K562 (cell line): Measurements from ENCODE around the gene ACTR1B. TPM values are rescaled to one million over a fixed set of nuclear protein-coding genes. Genes with fewer than 3 reads are reported as not detected.
A peak's percentile ranks its signal among the peaks of the same experiment; 100 is the strongest.

Source experiments
- ASH1L ChIP-seq: fragments of 450-650 bp; IDR thresholded peaks from 2 replicates; pipeline ENCODE4 v1.6.1; 2018; ENCODE audit warnings: borderline replicate concordance, mild to moderate bottlenecking, low read depth; ENCODE audit not compliant: partially characterized antibody
- CBX1 ChIP-seq: sonication (generic); IDR thresholded peaks from 2 replicates; pipeline ENCODE4 v1.6.1; 2016; ENCODE audit warnings: antibody characterized with exemption, low read depth, mild to moderate bottlenecking
- GATAD2A ChIP-seq: fragments of 450-650 bp; IDR thresholded peaks from 2 replicates; pipeline ENCODE4 v1.6.1; 2017
- HLTF ChIP-seq: fragments of 450-650 bp; IDR thresholded peaks from 2 replicates; pipeline ENCODE4 v1.6.1; 2016
- MEIS2 ChIP-seq: fragments of 450-650 bp; IDR thresholded peaks from 2 replicates; pipeline ENCODE4 v1.6.1; 2014; ENCODE audit warnings: mild to moderate bottlenecking; ENCODE audit not compliant: partially characterized antibody
- NONO ChIP-seq, 2 experiments: fragments of 200-400 bp in 1 of 2; fragments of 450-650 bp in 1 of 2; formaldehyde crosslinking in 1 of 2; IDR thresholded peaks; 2 replicates each; pipeline ENCODE4 v1.6.1; 2017; ENCODE audit warnings: low read depth in 2 of 2, mild to moderate bottlenecking in 2 of 2, moderate library complexity in 2 of 2, low read length in 1 of 2
- SIRT6 ChIP-seq: IDR thresholded peaks from one replicate; pipeline ENCODE4 v1.6.1; 2012; ENCODE audit warnings: low read depth, mild to moderate bottlenecking, control low read depth, inconsistent platforms, low read length, moderate library complexity
- SP2 ChIP-seq: IDR thresholded peaks from 2 replicates; pipeline ENCODE4 v1.6.1; 2011; ENCODE audit warnings: mild to moderate bottlenecking, low read depth, low read length, moderate library complexity; ENCODE audit not compliant: poor library complexity, severe bottlenecking; ENCODE audit errors: extremely low read depth
- TAF7 ChIP-seq: fragments of 450-650 bp; IDR thresholded peaks from 2 replicates; pipeline ENCODE4 v1.6.1; 2016; ENCODE audit warnings: missing genetic modification characterization, missing compliant biosample characterization
- TEAD4 ChIP-seq, 2 experiments: sonication (generic) in 1 of 2; formaldehyde crosslinking in 1 of 2; IDR thresholded peaks; 2 replicates each; pipeline versions ENCODE4 v1.6.1 to v1.8.0; 2012 to 2022; ENCODE audit warnings: borderline replicate concordance in 1 of 2, inconsistent platforms in 1 of 2, low read length in 1 of 2, mild to moderate bottlenecking in 1 of 2, missing genetic modification reagents in 1 of 2
- ZBTB1 ChIP-seq: sonication (generic); formaldehyde crosslinking; IDR thresholded peaks from 2 replicates; pipeline ENCODE4 v1.8.1; 2023; ENCODE audit warnings: missing genetic modification reagents, low read depth, mild to moderate bottlenecking, borderline replicate concordance
- polyA plus RNA-seq, 8 experiments: library from polyadenylated mRNA; depleted of rRNA in 4 of 8; stranded (reverse) in 5 of 8; unstranded in 3 of 8; fragments of >200 nt; fragmentation: Nextera tagmentation in 2 of 8; fragmentation: Illumina TruSeq in 1 of 8; extraction: Ambion mirVana in 2 of 8; extraction: Trizol in 1 of 8; gene quantifications; 2 replicates each; pipeline versions ENCODE4 v1.2.1 to v1.2.3, GENCODE V29; 2011 to 2014; ENCODE audit warnings: inconsistent platforms in 1 of 8, missing spikeins in 1 of 8
- total RNA-seq, 7 experiments: library from RNA; depleted of rRNA in 6 of 7; stranded (reverse); fragments of >200 nt in 6 of 7; fragmentation: Illumina TruSeq in 2 of 7; extraction: Trizol in 2 of 7; gene quantifications; 2 replicates each; pipeline versions ENCODE4 v1.2.1 to v1.2.3, GENCODE V29; 2011 to 2021; ENCODE audit warnings: low replicate concordance in 1 of 7
- TF ChIP-seq, protein P1 (sequence below): fragments of 450-650 bp; formaldehyde crosslinking; IDR thresholded peaks from 2 replicates; pipeline ENCODE4 v1.4.0; 2020; ENCODE audit warnings: mild to moderate bottlenecking, mixed read lengths
- TF ChIP-seq, protein P2 (sequence below), 2 experiments: fragments of 450-650 bp; conservative IDR thresholded peaks; 2 replicates each; pipeline ENCODE4 v1.6.1; 2017; ENCODE audit warnings: mild to moderate bottlenecking in 2 of 2, moderate library complexity in 2 of 2
- TF ChIP-seq, protein P3 (sequence below): sonication (generic); formaldehyde crosslinking; IDR thresholded peaks from 2 replicates; pipeline ENCODE4 v1.8.0; 2022; ENCODE audit warnings: missing genetic modification reagents, mild to moderate bottlenecking, borderline replicate concordance
- TF ChIP-seq, protein P4 (sequence below): IDR thresholded peaks from 2 replicates; pipeline ENCODE4 v1.6.1; 2012; ENCODE audit warnings: low read depth, low read length, improper control_type of control experiment, borderline replicate concordance
- TF ChIP-seq, protein P5 (sequence below): sonication (generic); formaldehyde crosslinking; IDR thresholded peaks from 2 replicates; pipeline ENCODE4 v1.8.1; 2022; ENCODE audit warnings: missing genetic modification reagents

Gene ACTR1B
- total and polyA plus RNA-seq, 9 of the 15 experiments (the other 6 are each of a cell fraction or from before 2014, with no cell fraction given): 0.49 to 42.3 (median 22.5) TPM

DNA sequence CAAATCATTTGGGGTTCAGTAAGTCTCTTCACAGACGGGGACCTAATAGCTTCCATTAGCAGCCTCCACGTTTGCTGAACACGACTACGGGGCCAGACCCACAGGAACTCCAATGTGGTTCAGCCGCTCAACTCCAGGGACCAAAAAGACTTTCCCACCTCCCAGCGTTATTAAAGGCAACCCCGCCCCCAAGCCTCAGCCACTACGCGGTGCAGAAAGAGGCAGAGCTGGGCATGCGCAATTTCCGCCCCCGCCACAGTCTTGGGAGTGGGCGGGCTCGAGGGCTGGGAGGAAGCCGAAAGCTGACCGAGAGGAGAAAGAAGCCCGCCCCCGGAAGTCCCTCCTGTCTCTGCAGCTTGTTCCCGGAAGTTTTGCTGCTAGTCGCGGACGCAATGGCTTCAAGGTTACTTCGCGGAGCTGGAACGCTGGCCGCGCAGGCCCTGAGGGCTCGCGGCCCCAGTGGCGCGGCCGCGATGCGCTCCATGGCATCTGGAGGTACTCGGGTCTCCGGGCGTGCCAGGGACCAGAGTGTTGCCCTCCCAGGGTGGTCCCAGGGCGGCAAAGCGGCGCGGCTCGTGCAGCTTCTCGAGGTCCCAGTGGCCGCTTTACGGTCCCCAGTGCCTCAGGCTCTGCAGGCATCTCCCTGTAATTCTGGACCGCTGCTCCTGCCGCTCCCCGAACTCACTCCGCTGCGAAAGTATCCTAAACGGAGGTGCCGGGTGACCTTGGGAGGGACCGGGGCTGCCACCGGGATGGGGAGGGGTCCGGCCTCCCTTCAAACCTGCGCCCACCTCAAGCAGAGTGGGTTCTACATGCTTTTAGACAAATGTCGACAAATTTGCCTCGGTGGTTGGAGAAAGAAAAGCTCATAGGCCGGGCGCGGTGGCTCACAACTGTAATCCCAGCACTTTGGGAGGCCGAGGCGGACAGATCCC is 17.9 kb downstream of the ACTR1B start, which contains the start of gene COX5B (continued):
- TF ChIP-seq, protein P1, sequence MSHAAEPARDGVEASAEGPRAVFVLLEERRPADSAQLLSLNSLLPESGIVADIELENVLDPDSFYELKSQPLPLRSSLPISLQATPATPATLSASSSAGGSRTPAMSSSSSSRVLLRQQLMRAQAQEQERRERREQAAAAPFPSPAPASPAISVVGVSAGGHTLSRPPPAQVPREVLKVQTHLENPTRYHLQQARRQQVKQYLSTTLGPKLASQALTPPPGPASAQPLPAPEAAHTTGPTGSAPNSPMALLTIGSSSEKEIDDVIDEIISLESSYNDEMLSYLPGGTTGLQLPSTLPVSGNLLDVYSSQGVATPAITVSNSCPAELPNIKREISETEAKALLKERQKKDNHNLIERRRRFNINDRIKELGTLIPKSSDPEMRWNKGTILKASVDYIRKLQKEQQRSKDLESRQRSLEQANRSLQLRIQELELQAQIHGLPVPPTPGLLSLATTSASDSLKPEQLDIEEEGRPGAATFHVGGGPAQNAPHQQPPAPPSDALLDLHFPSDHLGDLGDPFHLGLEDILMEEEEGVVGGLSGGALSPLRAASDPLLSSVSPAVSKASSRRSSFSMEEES: peak; percentile 6; the same call in 1 of the 2 replicates
- peak; percentile 32 for TF ChIP-seq SP2
- no peak for TF ChIP-seq SIRT6
- TF ChIP-seq HLTF: no peak
- TF ChIP-seq ASH1L: no peak
- TF ChIP-seq, protein P2, sequence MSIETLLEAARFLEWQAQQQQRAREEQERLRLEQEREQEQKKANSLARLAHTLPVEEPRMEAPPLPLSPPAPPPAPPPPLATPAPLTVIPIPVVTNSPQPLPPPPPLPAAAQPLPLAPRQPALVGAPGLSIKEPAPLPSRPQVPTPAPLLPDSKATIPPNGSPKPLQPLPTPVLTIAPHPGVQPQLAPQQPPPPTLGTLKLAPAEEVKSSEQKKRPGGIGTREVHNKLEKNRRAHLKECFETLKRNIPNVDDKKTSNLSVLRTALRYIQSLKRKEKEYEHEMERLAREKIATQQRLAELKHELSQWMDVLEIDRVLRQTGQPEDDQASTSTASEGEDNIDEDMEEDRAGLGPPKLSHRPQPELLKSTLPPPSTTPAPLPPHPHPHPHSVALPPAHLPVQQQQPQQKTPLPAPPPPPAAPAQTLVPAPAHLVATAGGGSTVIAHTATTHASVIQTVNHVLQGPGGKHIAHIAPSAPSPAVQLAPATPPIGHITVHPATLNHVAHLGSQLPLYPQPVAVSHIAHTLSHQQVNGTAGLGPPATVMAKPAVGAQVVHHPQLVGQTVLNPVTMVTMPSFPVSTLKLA (conservative IDR thresholded peaks at IDR 0.05): peak in 1 of 2 experiments; percentile 53; a peak in 1 of 4 replicates
- TF ChIP-seq CBX1: peak; percentile 85
- 0 out of 2 replicates have a peak, but pooled peaks have one; percentile 30 for TF ChIP-seq TEAD4 (IDR thresholded peaks at IDR 0.05; ENCODE audit: low read length)
- no peak for TF ChIP-seq TEAD4 (CRISPR knock-in tag; IDR thresholded peaks at IDR 0.05; ENCODE audit: borderline replicate concordance)
- TF ChIP-seq, protein P3, sequence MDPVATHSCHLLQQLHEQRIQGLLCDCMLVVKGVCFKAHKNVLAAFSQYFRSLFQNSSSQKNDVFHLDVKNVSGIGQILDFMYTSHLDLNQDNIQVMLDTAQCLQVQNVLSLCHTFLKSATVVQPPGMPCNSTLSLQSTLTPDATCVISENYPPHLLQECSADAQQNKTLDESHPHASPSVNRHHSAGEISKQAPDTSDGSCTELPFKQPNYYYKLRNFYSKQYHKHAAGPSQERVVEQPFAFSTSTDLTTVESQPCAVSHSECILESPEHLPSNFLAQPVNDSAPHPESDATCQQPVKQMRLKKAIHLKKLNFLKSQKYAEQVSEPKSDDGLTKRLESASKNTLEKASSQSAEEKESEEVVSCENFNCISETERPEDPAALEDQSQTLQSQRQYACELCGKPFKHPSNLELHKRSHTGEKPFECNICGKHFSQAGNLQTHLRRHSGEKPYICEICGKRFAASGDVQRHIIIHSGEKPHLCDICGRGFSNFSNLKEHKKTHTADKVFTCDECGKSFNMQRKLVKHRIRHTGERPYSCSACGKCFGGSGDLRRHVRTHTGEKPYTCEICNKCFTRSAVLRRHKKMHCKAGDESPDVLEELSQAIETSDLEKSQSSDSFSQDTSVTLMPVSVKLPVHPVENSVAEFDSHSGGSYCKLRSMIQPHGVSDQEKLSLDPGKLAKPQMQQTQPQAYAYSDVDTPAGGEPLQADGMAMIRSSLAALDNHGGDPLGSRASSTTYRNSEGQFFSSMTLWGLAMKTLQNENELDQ (CRISPR knock-in tag): no peak
- TF ChIP-seq, protein P4, sequence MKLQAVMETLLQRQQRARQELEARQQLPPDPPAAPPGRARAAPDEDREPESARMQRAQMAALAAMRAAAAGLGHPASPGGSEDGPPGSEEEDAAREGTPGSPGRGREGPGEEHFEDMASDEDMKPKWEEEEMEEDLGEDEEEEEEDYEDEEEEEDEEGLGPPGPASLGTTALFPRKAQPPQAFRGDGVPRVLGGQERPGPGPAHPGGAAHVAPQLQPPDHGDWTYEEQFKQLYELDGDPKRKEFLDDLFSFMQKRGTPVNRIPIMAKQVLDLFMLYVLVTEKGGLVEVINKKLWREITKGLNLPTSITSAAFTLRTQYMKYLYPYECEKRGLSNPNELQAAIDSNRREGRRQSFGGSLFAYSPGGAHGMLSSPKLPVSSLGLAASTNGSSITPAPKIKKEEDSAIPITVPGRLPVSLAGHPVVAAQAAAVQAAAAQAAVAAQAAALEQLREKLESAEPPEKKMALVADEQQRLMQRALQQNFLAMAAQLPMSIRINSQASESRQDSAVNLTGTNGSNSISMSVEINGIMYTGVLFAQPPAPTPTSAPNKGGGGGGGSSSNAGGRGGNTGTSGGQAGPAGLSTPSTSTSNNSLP: no peak
- peak; percentile 76 for TF ChIP-seq MEIS2
- TF ChIP-seq TAF7 (tag): peak; percentile 90
- 0 out of 2 replicates have a peak, but pooled peaks have one; percentile 19 for TF ChIP-seq ZBTB1 (CRISPR knock-in tag)
- TF ChIP-seq, protein P5, sequence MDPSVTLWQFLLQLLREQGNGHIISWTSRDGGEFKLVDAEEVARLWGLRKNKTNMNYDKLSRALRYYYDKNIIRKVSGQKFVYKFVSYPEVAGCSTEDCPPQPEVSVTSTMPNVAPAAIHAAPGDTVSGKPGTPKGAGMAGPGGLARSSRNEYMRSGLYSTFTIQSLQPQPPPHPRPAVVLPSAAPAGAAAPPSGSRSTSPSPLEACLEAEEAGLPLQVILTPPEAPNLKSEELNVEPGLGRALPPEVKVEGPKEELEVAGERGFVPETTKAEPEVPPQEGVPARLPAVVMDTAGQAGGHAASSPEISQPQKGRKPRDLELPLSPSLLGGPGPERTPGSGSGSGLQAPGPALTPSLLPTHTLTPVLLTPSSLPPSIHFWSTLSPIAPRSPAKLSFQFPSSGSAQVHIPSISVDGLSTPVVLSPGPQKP (CRISPR knock-in tag): no peak
- TF ChIP-seq GATAD2A: no peak
- peak in 1 of 2 experiments; percentile 61; a peak in 1 of 4 replicates for TF ChIP-seq NONO (IDR thresholded peaks at IDR 0.05; ENCODE audit: low read depth in 2 of 2, low read length in 1 of 2)
